Astrocyte (in vitro differentiated cells and primary cell): ENCODE data around the gene TUT4. TPM values are rescaled to one million over a fixed set of nuclear protein-coding genes. Genes with fewer than 3 reads are reported as not detected.
A peak's percentile ranks its signal among the peaks of the same experiment; 100 is the strongest.

Experiments used
- DNase-seq: peaks from one replicate; pipeline ENCODE4 v3.0.0-alpha.2; 2010; ENCODE audit warnings: low read depth
- FAIRE-seq: peaks from 2 replicates; lab custom pipeline; 2011; peaks lifted over from hg19 to GRCh38; lab: Jason Lieb, UNC
- H2AFZ ChIP-seq: 2 replicates; pipeline ENCODE4 v1.6.0; 2012; ENCODE audit warnings: low read depth, low read length, inconsistent platforms
- H3K27ac ChIP-seq: 2 replicates; pipeline ENCODE4 v1.5.1; 2011; ENCODE audit warnings: low read depth, low read length, inconsistent platforms
- H3K27me3 ChIP-seq: 2 replicates; pipeline ENCODE4 v1.6.0; 2011; ENCODE audit warnings: low read length, inconsistent platforms; ENCODE audit not compliant: insufficient read depth
- H3K36me3 ChIP-seq: 2 replicates; pipeline ENCODE4 v1.5.1; 2011; ENCODE audit warnings: low read length, inconsistent platforms; ENCODE audit not compliant: insufficient read depth
- H3K4me1 ChIP-seq: 2 replicates; pipeline ENCODE4 v1.5.1; 2011; ENCODE audit warnings: low read length, inconsistent platforms; ENCODE audit not compliant: insufficient read depth
- H3K4me2 ChIP-seq: 2 replicates; pipeline ENCODE4 v1.6.0; 2012; ENCODE audit warnings: low read length, inconsistent platforms
- H3K4me3 ChIP-seq: 2 replicates; pipeline ENCODE4 v1.5.1; 2011; ENCODE audit warnings: low read depth, mild to moderate bottlenecking, low read length, inconsistent platforms; ENCODE audit not compliant: insufficient read depth
- H3K79me2 ChIP-seq: 2 replicates; pipeline ENCODE4 v1.6.0; 2012; ENCODE audit warnings: mild to moderate bottlenecking, low read length, inconsistent platforms; ENCODE audit not compliant: insufficient read depth
- H3K9ac ChIP-seq: 2 replicates; pipeline ENCODE4 v1.6.0; 2012; ENCODE audit warnings: mild to moderate bottlenecking, low read length, inconsistent platforms
- H3K9me3 ChIP-seq: 2 replicates; pipeline ENCODE4 v1.5.1; 2012; ENCODE audit warnings: low read depth, mild to moderate bottlenecking, low read length, inconsistent platforms; ENCODE audit not compliant: insufficient read depth
- H4K20me1 ChIP-seq: 2 replicates; pipeline ENCODE4 v1.6.0; 2012; ENCODE audit warnings: low read length, inconsistent platforms; ENCODE audit not compliant: insufficient read depth
- H3K27ac Mint-ChIP-seq: one replicate; pipeline ENCODE4 v1.8.0; 2021; ENCODE audit warnings: mild to moderate bottlenecking, mixed read lengths; ENCODE audit not compliant: unreplicated experiment
- H3K27me3 Mint-ChIP-seq: one replicate; pipeline ENCODE4 v1.8.0; 2021; ENCODE audit warnings: low read depth, mixed read lengths; ENCODE audit not compliant: unreplicated experiment
- H3K36me3 Mint-ChIP-seq: one replicate; pipeline ENCODE4 v1.8.0; 2021; ENCODE audit warnings: low read depth, mixed read lengths; ENCODE audit not compliant: unreplicated experiment
- H3K4me1 Mint-ChIP-seq: one replicate; pipeline ENCODE4 v1.8.0; 2021; ENCODE audit warnings: low read depth, mixed read lengths; ENCODE audit not compliant: unreplicated experiment
- H3K4me3 Mint-ChIP-seq: one replicate; pipeline ENCODE4 v1.8.0; 2021; ENCODE audit warnings: mild to moderate bottlenecking, moderate library complexity, mixed read lengths; ENCODE audit not compliant: unreplicated experiment
- H3K9me3 Mint-ChIP-seq: one replicate; pipeline ENCODE4 v1.8.0; 2021; ENCODE audit warnings: mild to moderate bottlenecking, mixed read lengths; ENCODE audit not compliant: unreplicated experiment
- EZH2 ChIP-seq: IDR thresholded peaks from 2 replicates; pipeline ENCODE4 v1.6.1; 2012; ENCODE audit warnings: mild to moderate bottlenecking, low read length, inconsistent platforms; ENCODE audit not compliant: insufficient read depth
- total RNA-seq: library from RNA; stranded (reverse); gene quantifications from 2 replicates; pipeline ENCODE4 v1.2.1, GENCODE V29; 2021
- TF ChIP-seq, protein P1 (sequence below): IDR thresholded peaks from 2 replicates; pipeline ENCODE4 v1.5.1; 2011; ENCODE audit warnings: low read depth, mild to moderate bottlenecking, inconsistent platforms, low read length, moderate library complexity; ENCODE audit not compliant: insufficient read depth

Gene TUT4
- total RNA-seq, 1 donor from 2014 or later, result 47.0 TPM

DNA sequence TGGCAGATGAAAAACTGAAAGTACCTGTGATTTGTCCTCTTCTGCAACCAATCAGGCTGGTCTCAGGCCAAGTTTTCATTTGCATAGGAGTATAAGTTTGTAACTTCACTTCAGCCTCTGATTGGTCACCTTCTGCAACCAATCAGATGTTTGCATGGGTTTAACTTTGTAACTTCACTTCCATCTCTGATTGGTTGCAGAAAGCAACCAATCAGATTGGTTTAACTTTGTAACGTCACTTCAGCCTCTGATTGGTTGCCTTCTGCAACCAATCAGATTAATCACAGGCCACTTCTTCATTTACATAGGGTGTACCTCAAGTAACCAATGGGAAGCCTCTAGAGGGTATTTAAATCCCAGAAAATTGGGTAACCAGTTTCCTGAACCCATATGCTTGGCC, 18.9 kb upstream of the TUT4 start:
- Histone ChIP-seq H3K9ac (no peak overlapping the region), H3K4me3 (no peak overlapping the region), H2AFZ (no peak overlapping the region), H3K4me1 (peaks cover 7% of the 10 kb centered on the region), H3K27ac (no peak overlapping the region), H3K27me3 (no peaks in the 10 kb centered on the region), H3K9me3 (no peaks in the 10 kb centered on the region), H3K4me2 (no peak overlapping the region), H4K20me1 (no peaks in the 10 kb centered on the region), H3K79me2 (no peaks in the 10 kb centered on the region), H3K36me3 (no peaks in the 10 kb centered on the region)
- no peak for TF ChIP-seq EZH2
- TF ChIP-seq, protein P1, sequence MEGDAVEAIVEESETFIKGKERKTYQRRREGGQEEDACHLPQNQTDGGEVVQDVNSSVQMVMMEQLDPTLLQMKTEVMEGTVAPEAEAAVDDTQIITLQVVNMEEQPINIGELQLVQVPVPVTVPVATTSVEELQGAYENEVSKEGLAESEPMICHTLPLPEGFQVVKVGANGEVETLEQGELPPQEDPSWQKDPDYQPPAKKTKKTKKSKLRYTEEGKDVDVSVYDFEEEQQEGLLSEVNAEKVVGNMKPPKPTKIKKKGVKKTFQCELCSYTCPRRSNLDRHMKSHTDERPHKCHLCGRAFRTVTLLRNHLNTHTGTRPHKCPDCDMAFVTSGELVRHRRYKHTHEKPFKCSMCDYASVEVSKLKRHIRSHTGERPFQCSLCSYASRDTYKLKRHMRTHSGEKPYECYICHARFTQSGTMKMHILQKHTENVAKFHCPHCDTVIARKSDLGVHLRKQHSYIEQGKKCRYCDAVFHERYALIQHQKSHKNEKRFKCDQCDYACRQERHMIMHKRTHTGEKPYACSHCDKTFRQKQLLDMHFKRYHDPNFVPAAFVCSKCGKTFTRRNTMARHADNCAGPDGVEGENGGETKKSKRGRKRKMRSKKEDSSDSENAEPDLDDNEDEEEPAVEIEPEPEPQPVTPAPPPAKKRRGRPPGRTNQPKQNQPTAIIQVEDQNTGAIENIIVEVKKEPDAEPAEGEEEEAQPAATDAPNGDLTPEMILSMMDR, result no peak
- DNase-seq (no peak), FAIRE-seq (no peak)
- H3K9me3 Mint-ChIP-seq, result no peaks in the 10 kb centered on the region
- no peak overlapping the region for H3K27ac Mint-ChIP-seq
- no peaks in the 10 kb centered on the region for H3K36me3 Mint-ChIP-seq
- H3K27me3 Mint-ChIP-seq, result peaks cover 3% of the 10 kb centered on the region
- H3K4me3 Mint-ChIP-seq, result no peak overlapping the region
- H3K4me1 Mint-ChIP-seq, result peaks cover 14% of the 10 kb centered on the region

DNA sequence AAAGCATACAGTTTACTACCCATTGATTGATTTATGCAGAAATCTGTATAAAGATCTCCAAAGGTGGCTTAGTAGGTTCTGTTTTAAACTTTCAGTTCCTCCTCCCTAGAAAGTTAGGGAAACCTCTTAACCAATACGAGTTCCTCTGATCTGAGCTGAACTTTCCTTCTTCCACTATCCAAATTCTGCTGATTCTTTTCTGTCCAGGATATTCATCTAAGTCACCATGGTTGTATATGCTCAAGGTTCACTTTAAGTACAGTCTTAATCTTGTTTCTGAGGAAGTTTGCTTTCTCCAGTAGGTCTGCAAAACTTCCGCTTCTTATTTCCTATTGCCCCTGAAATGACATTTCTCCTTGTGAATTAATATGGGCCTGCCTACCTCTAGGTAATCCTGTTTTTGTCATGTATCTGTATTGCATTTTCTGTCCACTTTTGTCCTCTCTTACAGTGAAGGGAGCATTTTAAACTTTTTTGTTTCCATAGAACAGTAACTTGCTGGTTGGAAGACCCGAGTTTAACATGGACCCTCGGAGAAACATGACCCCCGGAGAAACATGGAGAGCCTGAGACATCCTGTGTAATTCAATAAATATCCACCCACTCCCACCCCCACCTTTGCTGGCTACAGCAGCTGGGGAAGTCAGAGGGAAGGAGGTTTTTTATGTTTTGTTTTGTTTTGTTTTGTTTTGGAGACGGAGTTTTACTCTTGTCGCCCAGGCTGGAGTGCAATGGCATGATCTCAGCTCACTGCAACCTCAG, 16.7 kb upstream of the TUT4 start:
- no peak for FAIRE-seq
- no peak overlapping the region for H3K27ac Mint-ChIP-seq
- TF ChIP-seq, protein P1, result no peak
- TF ChIP-seq EZH2, result no peak
- H3K27ac ChIP-seq, result no peak overlapping the region
- no peaks in the 10 kb centered on the region for H3K27me3 ChIP-seq
- H3K36me3 Mint-ChIP-seq, result no peaks in the 10 kb centered on the region
- no peaks in the 10 kb centered on the region for H3K36me3 ChIP-seq
- H3K4me3 Mint-ChIP-seq, result no peak overlapping the region
- no peaks in the 10 kb centered on the region for H4K20me1 ChIP-seq
- H3K27me3 Mint-ChIP-seq, result peaks cover 3% of the 10 kb centered on the region
- no peaks in the 10 kb centered on the region for H3K9me3 ChIP-seq
- no peaks in the 10 kb centered on the region for H3K79me2 ChIP-seq
- no peaks in the 10 kb centered on the region for H3K9me3 Mint-ChIP-seq
- no peak overlapping the region for H3K4me2 ChIP-seq
- peaks cover 13% of the 10 kb centered on the region for H3K4me1 Mint-ChIP-seq
- H3K4me1 ChIP-seq, result peaks cover 7% of the 10 kb centered on the region
- no peak for DNase-seq
- H3K4me3 ChIP-seq, result no peak overlapping the region
- no peak overlapping the region for H2AFZ ChIP-seq
- no peak overlapping the region for H3K9ac ChIP-seq

DNA sequence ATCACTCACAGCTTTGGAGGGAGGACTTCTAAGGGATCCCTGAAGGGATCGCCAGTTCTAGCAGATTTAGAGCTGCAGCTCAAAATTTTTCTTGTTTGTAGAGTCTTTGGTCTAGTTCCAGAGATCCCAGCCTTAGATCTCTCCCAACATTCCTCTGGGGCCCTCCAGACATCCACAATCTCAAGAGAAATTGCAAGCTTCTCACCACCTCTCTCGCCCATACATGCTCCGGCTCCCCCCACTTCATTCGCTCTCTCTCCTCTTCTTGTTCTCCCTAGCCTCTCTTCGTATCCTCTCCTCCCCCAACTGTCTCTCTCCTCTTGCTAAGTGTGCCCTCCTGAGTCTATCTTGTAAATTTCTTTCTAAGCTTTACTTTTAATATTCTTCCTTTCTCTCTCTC, 15.1 kb upstream of the TUT4 start:
- peaks cover 3% of the 10 kb centered on the region for H3K27me3 Mint-ChIP-seq
- DNase-seq, result no peak
- H3K4me1 Mint-ChIP-seq, result peaks cover 8% of the 10 kb centered on the region
- peak overlapping the region; percentile 72 for H3K27ac Mint-ChIP-seq
- Histone ChIP-seq H3K27me3 (no peaks in the 10 kb centered on the region), H3K36me3 (no peaks in the 10 kb centered on the region), H2AFZ (no peak overlapping the region), H3K79me2 (no peaks in the 10 kb centered on the region), H3K4me3 (no peak overlapping the region), H3K4me1 (no peaks in the 10 kb centered on the region), H3K9me3 (no peaks in the 10 kb centered on the region), H4K20me1 (no peaks in the 10 kb centered on the region), H3K4me2 (no peak overlapping the region), H3K27ac (no peak overlapping the region), H3K9ac (no peak overlapping the region)
- TF ChIP-seq, protein P1, result no peak
- TF ChIP-seq EZH2, result no peak
- peak overlapping the region; percentile 68 for H3K4me3 Mint-ChIP-seq
- no peak for FAIRE-seq
- no peaks in the 10 kb centered on the region for H3K9me3 Mint-ChIP-seq
- H3K36me3 Mint-ChIP-seq, result no peaks in the 10 kb centered on the region
